ACHN (cell line): ENCODE data around the gene EVI5L.
"Not testable (repeated sequence)": the region's sequence is repeated elsewhere in the genome, so short reads cannot be mapped to it uniquely, and the experiment has no call there.

Experiments used
- DNase-seq: peaks from one replicate; pipeline ENCODE4 v3.0.0-alpha.2; 2015
- in situ Hi-C: cut with HindIII; loops from 2 replicates; pipeline ENCODE4 v1.10.0; 2017; ENCODE audit warnings: low sequenced_read_pairs, low pct_ligation_motif_present, low pct_unique_long_range_greater_than_20kb

EVI5L gene

DNA sequence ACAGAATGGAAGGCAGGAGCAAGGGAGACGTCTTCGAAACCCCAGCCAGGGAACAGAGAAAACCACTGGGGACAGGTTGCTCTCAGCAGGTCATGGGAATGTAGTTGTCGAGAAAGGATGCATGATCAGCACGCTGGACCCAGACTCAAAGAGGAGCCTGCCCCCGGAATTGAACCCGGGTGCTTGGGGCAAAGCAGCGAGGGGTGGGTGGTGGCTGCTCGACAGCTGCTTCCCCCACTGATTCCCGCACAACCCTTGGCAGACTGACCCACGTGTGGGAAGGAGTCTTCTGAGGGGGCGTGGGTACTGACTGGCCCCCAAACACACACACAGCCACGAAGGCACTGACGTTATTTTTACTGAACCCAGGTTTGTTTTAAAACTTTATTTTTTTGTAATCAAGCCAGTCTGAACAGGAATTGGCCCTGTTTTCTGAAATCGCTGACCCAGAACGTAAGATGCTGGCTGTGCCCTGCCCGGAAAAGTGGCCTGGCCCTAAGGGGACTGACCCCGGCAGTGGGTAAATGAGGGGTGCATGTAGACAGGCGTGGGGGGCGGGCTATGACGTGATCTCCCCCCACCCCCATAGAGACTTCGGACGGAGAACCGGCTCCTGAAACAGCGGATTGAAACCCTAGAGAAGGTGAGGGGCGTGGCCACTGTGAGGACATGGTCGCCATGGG lies 25.5 kb downstream of the EVI5L start:
- in situ Hi-C loops, result no loop called here
- no peak for DNase-seq

GRCh38 chr19:7856109-7856591 lies 26.1 kb downstream of the EVI5L start:
- in situ Hi-C loops, result no loop called here
- DNase-seq, result no peak

GRCh38 chr19:7856679-7857663 lies 27.0 kb downstream of the EVI5L start:
- DNase-seq, result no peak
- in situ Hi-C loops, result no loop called here

- no peak for DNase-seq
- in situ Hi-C loops, result no loop called here
These were observed 27.7 kb downstream of the EVI5L start for GRCh38 chr19:7857727-7858108.

GRCh38 chr19:7858109-7858770 lies 28.2 kb downstream of the EVI5L start:
- DNase-seq, result no peak
- in situ Hi-C loops, result no loop called here

DNA sequence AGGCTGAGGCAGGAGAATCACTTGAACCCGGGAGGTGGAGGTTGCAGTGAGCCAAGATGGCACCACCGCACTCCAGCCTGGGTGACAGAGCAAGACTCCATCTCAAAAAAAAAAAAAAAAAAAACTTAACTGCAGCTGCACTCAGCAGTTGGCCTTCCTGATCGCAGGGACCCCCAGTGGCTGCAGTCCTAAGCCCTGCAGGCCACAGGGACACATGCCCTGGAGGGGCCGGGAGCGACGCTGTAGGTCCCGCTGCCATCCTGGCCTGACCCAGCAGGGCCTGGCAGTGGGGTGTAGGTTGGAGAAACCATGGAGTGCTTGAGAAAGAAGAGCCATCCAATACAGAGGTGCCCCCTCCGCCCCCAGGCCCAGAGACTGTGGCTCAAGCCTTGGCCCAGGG lies 29.1 kb downstream of the EVI5L start:
- DNase-seq, in situ Hi-C loops: not testable (repeated sequence)

DNA sequence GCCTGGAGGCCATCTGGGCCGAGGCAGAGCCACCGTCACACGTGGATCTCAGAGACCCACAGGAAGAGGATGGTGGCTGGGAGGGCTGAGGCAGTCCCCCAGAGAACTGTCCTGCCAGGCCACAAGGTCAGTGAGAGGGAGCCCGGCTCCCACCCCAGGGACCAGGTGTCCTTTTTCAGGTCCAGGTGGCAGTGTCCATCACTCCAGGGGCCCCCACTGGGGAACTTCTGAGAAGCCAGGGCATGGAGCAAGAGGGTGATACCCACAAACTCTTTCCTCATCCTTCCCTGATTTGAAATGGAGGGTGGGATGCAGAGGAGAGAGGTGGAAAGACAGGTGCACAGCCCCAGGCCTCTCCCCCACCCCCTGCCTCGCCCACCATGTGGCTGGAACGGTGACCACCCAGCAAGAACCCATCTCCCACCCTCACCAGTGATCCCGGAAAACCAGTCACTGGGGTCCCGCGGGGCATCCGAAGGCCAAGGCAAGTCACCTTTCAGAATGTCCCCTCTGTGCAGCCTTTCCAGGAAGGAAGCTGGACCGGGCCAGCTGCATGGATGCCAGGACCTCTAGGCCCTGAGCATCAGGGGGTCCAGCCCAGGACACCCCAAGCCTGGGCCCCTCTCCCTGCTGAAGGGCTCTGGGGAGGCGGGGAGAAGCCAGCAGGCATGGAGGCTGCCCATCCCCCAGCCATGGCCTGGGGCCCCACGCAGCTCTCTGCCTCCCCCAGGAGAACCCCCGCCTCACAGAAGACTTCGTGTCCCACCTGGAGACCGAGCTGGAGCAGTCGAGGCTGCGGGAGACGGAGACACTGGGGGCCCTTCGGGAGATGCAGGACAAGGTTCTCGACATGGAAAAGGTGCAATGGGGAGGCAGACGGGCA lies 30.1 kb downstream of the EVI5L start:
- no peak for DNase-seq
- in situ Hi-C loops, result no loop called here

DNA sequence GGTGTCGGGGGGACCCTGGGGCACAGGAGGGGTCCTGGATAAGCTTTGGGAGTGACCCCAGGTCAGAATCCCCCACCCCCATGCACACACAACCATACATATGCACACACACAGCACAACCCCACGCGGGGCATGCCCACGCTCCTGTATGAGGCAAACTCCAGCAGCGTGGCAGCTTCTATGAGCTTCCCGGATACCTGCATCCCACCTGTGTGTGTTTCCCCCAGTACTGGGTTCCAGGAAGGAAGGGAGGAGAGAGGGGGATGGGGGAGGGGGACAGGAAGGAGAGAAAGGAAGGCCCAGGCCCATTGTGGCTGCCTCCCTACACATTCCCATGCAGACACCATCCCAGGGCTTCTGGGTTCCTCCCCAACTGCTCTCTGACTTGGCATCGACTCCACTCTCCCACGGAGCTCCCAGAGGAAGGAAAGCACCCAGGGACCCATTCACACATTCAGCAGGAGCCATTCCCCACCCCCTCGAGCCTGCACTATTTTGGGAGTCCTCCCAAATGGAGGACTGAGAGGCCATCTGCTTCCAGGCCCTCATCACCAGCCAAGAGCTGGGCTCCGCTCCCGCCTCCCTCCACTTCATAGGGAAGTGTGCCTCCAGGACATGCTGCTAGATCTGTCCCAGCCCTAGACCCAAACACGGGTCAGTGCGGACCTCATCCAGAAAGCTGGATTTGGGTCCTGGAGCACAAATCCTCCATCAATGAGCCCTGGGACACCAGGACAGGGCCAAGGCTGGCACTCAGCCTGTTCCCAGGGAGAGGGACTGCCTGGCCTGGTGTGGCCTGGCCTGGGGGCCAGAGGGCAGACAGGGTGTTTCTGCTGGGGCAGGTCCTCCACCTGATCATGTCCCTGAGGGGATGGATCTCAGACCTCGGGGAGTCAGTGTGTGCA lies 30.9 kb downstream of the EVI5L start:
- in situ Hi-C loops, result no loop called here

GRCh38 chr19:7861619-7862412 lies 31.8 kb downstream of the EVI5L start:
- in situ Hi-C loops, result no loop called here

More for the DNA sequence above, 30.9 kb downstream of the EVI5L start:
- no peak for DNase-seq

DNA sequence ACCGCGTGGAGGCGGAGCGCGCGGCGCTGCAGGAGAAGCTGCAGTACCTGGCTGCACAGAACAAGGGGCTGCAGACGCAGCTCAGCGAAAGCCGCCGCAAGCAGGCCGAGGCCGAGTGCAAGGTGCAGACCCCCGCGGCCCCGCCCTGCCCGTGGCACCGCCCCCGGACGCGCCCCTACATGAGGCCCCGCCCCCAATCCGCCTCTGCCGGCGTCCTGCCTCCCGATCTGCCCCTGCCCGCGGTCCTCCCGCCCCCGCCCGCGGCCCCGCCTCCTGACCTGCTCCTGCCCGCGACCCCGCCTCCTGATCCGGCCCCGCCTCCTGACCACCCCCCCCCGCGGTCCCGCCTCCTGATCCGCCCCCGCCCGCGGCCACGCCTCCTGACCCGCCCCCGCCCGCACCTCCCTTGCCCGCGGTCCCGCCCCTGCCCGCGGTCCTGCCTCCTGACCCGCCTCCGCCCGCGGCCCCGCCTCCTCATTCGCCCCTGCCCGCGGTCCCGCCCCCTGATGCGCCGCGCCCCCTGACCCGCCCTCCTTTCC lies 32.5 kb downstream of the EVI5L start:
- in situ Hi-C loops, result no loop called here
- no peak for DNase-seq

More at GRCh38 chr19:7861619-7862412, 31.8 kb downstream of the EVI5L start:
- no peak for DNase-seq

GRCh38 chr19:7863157-7863970 lies 33.3 kb downstream of the EVI5L start:
- DNase-seq, result no peak
- in situ Hi-C loops, result no loop called here

GRCh38 chr19:7863971-7864689 lies 34.1 kb downstream of the EVI5L start:
- in situ Hi-C loops, result no loop called here
- no peak for DNase-seq

- DNase-seq, result no peak
- in situ Hi-C loops, result no loop called here
These were observed 34.7 kb downstream of the EVI5L start for GRCh38 chr19:7864690-7865074.

DNA sequence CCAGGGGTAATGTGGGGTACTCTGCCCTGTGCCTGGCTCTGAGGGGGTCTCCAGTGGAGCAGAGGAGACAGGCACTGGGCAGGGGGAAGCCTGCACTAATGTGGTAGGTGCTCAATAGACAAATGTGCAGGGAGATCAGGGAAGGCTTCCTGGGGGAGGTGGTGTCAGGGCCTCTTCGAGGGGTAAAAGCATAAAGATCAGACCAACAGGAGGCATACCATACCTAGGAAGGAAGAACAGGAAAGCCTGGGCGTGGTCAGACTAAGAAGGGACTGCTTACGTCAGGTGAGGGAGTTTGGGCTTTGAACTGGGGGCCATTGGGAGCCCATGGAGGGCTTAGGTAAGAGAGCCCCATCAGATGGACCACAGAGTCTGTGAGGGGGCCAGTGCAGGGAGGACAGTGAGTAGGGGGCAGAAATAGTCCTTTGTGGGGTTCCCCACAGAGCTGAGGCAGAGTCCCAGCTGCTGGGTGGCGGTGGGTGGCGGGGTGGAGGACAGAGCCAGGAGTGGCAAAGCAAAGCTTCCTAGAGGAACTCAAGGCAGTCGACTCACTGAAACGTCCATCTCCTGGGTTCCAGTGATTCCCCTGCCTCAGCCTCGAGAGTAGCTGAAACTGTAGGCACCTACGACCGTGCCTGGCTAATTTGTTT lies 35.4 kb downstream of the EVI5L start:
- no peak for DNase-seq
- in situ Hi-C loops, result no loop called here
